HG02852 (cell line): ENCODE data around the gene KCP.

ENCODE experiments used
- ATAC-seq: cut with Tn5 transposase; IDR thresholded peaks from one replicate; pipeline ENCODE4 v1.9.1; 2021; ENCODE audit warnings: mild to moderate bottlenecking, moderate library complexity; ENCODE audit not compliant: unreplicated experiment

KCP gene

GRCh38 chr7:128888756-128889095 lies 21.8 kb downstream of the KCP start:
- ATAC-seq, result no peak

- no peak for ATAC-seq
These were observed 22.3 kb downstream of the KCP start for GRCh38 chr7:128888039-128888755.

- ATAC-seq, result no peak
These were observed 23.1 kb downstream of the KCP start for GRCh38 chr7:128887169-128888038.

GRCh38 chr7:128886391-128887168 lies 23.9 kb downstream of the KCP start:
- ATAC-seq, result no peak

GRCh38 chr7:128885370-128886187 lies 24.9 kb downstream of the KCP start:
- ATAC-seq, result no peak

- no peak for ATAC-seq
These were observed 25.7 kb downstream of the KCP start for GRCh38 chr7:128884561-128885369.

- ATAC-seq, result peak; percentile 69
These were observed 26.7 kb downstream of the KCP start for GRCh38 chr7:128883622-128884448.

GRCh38 chr7:128882134-128882533 lies 28.4 kb downstream of the KCP start:
- ATAC-seq, result no peak

- ATAC-seq, result no peak
These were observed 28.9 kb downstream of the KCP start for GRCh38 chr7:128881458-128882125.

GRCh38 chr7:128880791-128881457 lies 29.6 kb downstream of the KCP start:
- no peak for ATAC-seq

GRCh38 chr7:128879939-128880746 lies 30.4 kb downstream of the KCP start:
- ATAC-seq, result no peak

- ATAC-seq, result no peak
These were observed 31.0 kb downstream of the KCP start for GRCh38 chr7:128879461-128879938.

- no peak for ATAC-seq
These were observed 32.0 kb downstream of the KCP start for GRCh38 chr7:128878226-128879105.

GRCh38 chr7:128877756-128878120 lies 32.8 kb downstream of the KCP start:
- no peak for ATAC-seq

- no peak for ATAC-seq
These were observed 33.3 kb downstream of the KCP start for GRCh38 chr7:128876978-128877755.
